Fibroblast of mammary gland (primary cell): ENCODE results near the gene PACRG.

Experiments used
- DNase-seq: peaks from one replicate; pipeline ENCODE4 v3.0.0-alpha.2; 2010; ENCODE audit warnings: low read depth
- H3K4me3 ChIP-seq: 2 replicates; pipeline ENCODE4 v1.5.1; 2011; ENCODE audit warnings: low read depth, mild to moderate bottlenecking, low read length, moderate library complexity; ENCODE audit not compliant: control insufficient read depth
- CTCF ChIP-seq: conservative IDR thresholded peaks from 2 replicates; pipeline ENCODE4 v1.5.1; 2011; ENCODE audit warnings: low read depth, low read length, inconsistent platforms; ENCODE audit not compliant: control insufficient read depth, insufficient read depth

The PACRG gene

GRCh38 chr6:163336961-163337360, 609.2 kb downstream of the PACRG start:
- TF ChIP-seq CTCF = no peak
- no peak overlapping the region for H3K4me3 ChIP-seq
- DNase-seq = no peak

DNA sequence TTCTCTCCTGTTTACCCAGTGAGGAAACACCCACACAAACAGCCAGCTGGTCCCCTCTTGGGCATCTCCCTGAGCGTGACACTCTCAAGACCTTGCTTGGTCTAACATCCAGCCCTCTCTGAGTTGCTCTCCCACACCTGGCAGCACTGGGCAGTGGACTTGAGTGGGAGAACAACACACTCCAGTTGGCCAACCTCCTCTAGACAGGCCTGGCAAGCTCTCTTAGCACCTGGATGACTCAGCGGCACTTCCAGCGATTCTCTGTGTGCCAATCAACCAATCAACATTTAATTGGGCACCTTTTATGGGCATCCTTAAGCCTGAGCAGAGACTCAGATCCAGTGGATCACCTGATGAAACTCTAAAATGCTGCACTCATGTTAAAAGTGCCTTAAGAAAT, 610.2 kb downstream of the PACRG start:
- H3K4me3 ChIP-seq = no peak overlapping the region
- no peak for TF ChIP-seq CTCF
- no peak for DNase-seq

- DNase-seq = no peak
- no peak for TF ChIP-seq CTCF
- H3K4me3 ChIP-seq = no peak overlapping the region
Measured at GRCh38 chr6:163338671-163339405, 611.1 kb downstream of the PACRG start.

DNA sequence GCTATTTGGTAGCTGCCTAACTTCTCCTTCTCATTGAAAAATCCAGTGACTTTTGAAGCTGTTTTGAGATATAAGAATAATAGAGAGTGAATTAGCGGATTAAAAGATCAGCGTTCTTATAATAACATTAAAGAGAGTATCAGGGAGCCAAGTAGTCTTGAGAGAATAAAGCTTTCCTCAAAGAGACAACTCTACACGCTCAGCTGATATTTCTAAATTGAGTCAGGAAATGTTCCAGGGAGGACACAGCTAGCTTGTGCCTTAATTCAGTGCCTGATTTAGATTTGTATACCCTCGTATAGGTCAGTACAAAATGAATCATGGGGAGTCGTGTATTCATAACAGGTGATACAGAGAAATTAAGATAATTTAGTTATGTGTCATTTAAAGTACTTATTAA, 611.7 kb downstream of the PACRG start:
- TF ChIP-seq CTCF = no peak
- no peak overlapping the region for H3K4me3 ChIP-seq

DNA sequence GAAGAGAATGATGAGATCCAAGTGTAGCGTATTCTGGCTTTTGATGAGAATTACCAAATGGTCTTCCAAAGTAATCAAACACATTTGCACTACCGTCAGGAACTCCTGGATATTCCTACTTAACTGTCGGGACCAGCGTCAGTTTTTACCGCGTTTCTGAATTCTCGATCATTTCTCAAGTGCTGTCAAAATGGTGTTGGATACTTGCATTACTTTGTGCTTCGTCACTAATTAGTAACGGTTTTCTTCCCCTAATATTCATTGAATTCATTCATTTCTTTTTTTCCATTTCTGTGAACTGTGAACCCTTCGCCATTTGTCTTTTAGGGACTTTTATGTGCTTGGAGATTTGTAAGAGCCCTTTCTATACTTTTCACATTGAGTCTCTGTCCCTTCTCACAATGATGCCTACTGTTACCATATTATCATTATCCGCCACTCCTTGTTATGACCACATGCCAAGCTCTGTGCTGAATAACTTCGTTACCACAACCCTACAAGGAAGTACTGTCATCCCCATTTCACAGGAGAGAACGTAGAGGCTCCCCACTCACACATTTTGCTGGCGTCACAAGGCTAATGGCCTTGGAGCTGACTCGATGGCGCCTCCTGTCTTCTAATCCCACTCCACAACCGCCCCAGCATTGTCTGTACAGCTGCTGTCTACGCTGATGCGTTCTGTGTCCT, 612.6 kb downstream of the PACRG start:
- H3K4me3 ChIP-seq = no peak overlapping the region
- peak; percentile 2 for TF ChIP-seq CTCF
- no peak for DNase-seq

More for the DNA sequence above, 611.7 kb downstream of the PACRG start:
- no peak for DNase-seq

DNA sequence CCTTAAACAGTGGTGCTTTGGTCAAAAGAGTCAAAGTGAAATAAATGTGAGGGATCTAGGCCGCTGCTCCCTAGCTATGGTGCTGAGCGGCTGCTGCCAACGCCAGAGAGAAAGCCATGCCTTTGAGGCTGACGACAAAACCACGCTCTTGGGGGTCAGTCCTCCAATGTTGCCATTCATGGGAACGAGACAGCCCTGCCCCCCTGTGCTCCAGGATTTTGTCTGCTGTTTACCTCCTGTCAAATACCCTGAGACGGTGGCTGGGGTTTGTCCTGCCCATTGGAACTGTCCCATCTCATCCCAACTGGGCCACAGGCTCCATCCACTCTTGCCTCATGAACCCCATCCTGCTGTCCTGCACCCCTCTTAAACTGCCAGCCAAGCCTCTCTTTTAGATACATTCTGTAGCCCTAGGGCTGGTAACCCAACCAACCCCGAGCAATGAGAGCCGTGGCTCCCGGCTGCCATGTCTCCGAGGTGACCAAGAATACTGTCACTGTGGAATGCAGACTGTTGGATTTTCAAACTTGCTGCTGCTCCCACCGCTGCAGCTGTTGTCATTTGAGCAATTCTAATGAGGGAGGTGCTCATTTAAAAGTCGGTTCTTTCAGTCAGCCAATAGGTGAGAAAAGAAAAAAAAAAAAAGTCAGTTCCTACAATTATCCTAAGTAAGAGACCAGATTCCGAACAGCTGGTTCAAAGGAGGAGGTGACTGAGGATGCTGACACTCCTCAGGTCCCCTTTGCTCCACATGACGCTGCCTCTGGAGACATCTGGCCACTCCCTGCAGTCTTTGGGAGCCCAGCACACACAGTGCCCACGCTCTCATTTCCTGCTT, 613.7 kb downstream of the PACRG start:
- DNase-seq = peak; percentile 37
- TF ChIP-seq CTCF = no peak
- H3K4me3 ChIP-seq = no peak overlapping the region
